Upper lobe of left lung (tissue), 6 donors: ENCODE results near the gene MYBPC3. TPM values are rescaled to one million over a fixed set of nuclear protein-coding genes. Genes with fewer than 3 reads are reported as not detected.
"Not testable (repeated sequence)": the region's sequence is repeated elsewhere in the genome, so short reads cannot be mapped to it uniquely, and the experiment has no call there.

Source experiments
- ATAC-seq, 2 donors: fragments of 200-7000 bp; cut with Tn5 transposase; one replicate each; pipeline ENCODE4 v1.9.1; 2022; ENCODE audit warnings: mild to moderate bottlenecking in 2 of 2, moderate library complexity in 2 of 2; ENCODE audit not compliant: low FRiP score in 2 of 2
- DNase-seq, 2 donors: peaks; one replicate each; pipeline ENCODE4 v3.0.0-alpha.2; 2019 to 2020
- H3K27ac ChIP-seq, 4 donors: fragments of 200-600 bp; sonication (generic); one replicate each; pipeline ENCODE4 v1.5.1; 2016 to 2019
- H3K27me3 ChIP-seq, 4 donors: fragments of 200-600 bp; sonication (generic); one replicate each; pipeline ENCODE4 v1.5.1; 2017 to 2019
- H3K36me3 ChIP-seq, 4 donors: fragments of 200-600 bp; sonication (generic); one replicate each; pipeline ENCODE4 v1.5.1; 2016 to 2019
- H3K4me1 ChIP-seq, 4 donors: fragments of 200-600 bp; sonication (generic); one replicate each; pipeline ENCODE4 v1.5.1; 2018 to 2019
- H3K4me3 ChIP-seq, 4 donors: fragments of 200-600 bp; sonication (generic); one replicate each; pipeline ENCODE4 v1.5.1; 2017 to 2019; ENCODE audit warnings: mild to moderate bottlenecking in 2 of 4, moderate library complexity in 1 of 4
- H3K9me3 ChIP-seq, 4 donors: fragments of 200-600 bp; sonication (generic); one replicate each; pipeline ENCODE4 v1.5.1; 2018 to 2019
- CTCF ChIP-seq, 6 experiments: fragments of 450-650 bp in 4 of 6; fragments of 200-600 bp in 2 of 6; sonication (generic) in 2 of 6; IDR thresholded peaks; one replicate each; pipeline ENCODE4 v1.5.1; 2016 to 2019; ENCODE audit warnings: antibody characterized with exemption in 6 of 6
- EP300 ChIP-seq, 4 donors: sonication (generic); formaldehyde crosslinking; IDR thresholded peaks; one replicate each; pipeline ENCODE4 v1.5.1; 2017; ENCODE audit warnings: antibody characterized with exemption in 4 of 4, control low read depth in 2 of 4
- POLR2A ChIP-seq, 4 donors: fragments of 450-650 bp; IDR thresholded peaks; one replicate each; pipeline ENCODE4 v1.5.1; 2016 to 2017; ENCODE audit warnings: antibody characterized with exemption in 4 of 4, mild to moderate bottlenecking in 2 of 4
- POLR2AphosphoS5 ChIP-seq, 2 donors: sonication (generic); formaldehyde crosslinking; IDR thresholded peaks; one replicate each; pipeline ENCODE4 v1.5.1; 2017; ENCODE audit warnings: antibody characterized with exemption in 2 of 2
- WGBS, 2 donors: methylation state at CpG; one replicate each; pipeline ENCODE4 v1.1.5; 2017 to 2018; 5-methylcytosine and 5-hydroxymethylcytosine counted together
- total RNA-seq, 6 donors: library from RNA; depleted of rRNA in 4 of 6; stranded (reverse); fragments of >200 nt in 4 of 6; gene quantifications; one replicate each; pipeline versions ENCODE4 v1.1.0 to v1.2.1, GENCODE V29; 2016 to 2021
- donor health status: DM: no; HTN: no; CAD: no; lungs with moderate emphysema.
- donor health status: DM: no; HTN: yes; CAD: no; lungs with severe emphysema.

MYBPC3 gene
- total RNA-seq, 6 donors from 2014 or later = 0.61 to 1.8 (median 1.0) TPM; not detected in 1

- ATAC-seq (no peak), DNase-seq (no peak)
- no peak overlapping the region for H3K27ac ChIP-seq
- H3K4me3 ChIP-seq = no peak overlapping the region
- WGBS, 2 donors = 85 to 86% methylated on average over 5 of the region's 5 CpGs
- peaks cover 16 to 87% (median 66%) of the 10 kb centered on the region in 4 donors for H3K36me3 ChIP-seq
- H3K4me1 ChIP-seq = no peaks in the 10 kb centered on the region
- TF ChIP-seq EP300 (IDR thresholded peaks at IDR 0.05) (no peak), CTCF (IDR thresholded peaks at IDR 0.05) (no peak), POLR2A (IDR thresholded peaks at IDR 0.05) (no peak), POLR2AphosphoS5 (IDR thresholded peaks at IDR 0.05) (no peak)
- no peaks in the 10 kb centered on the region for H3K27me3 ChIP-seq
- H3K9me3 ChIP-seq = no peaks in the 10 kb centered on the region
These were observed 35.3 kb downstream of the MYBPC3 start for GRCh38 chr11:47317064-47317828.

DNA sequence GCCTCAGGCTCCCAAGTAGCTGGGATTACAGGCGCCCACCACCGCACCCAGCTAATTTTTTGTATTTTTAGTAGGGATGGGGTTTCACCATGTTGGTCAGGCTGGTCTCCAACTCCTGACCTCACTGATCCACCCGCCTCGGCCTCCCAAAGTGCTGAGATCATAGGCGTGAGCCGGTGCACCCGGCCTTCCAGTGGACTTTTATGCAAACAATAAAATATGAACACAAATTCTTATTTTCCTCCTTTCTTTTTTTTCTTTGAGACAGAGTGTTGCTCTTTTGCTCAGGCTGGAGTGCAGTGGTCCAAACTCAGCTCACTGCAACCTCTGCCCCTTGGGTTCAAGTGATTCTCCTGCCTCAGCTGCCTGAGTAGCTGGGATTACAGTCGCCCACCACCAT lies 36.0 kb downstream of the MYBPC3 start:
- not testable (repeated sequence) for DNase-seq, ATAC-seq, H3K4me3 ChIP-seq, H3K9me3 ChIP-seq, H3K27me3 ChIP-seq, H3K4me1 ChIP-seq, H3K27ac ChIP-seq
- peaks cover 21 to 87% (median 67%) of the 10 kb centered on the region in 4 donors for H3K36me3 ChIP-seq
- WGBS, 2 donors = 91 to 95% methylated on average over 7 to 8 of the region's 8 CpGs

- Histone ChIP-seq H3K9me3 (no peaks in the 10 kb centered on the region), H3K27me3 (no peaks in the 10 kb centered on the region), H3K4me3 (no peak overlapping the region), H3K27ac (no peak overlapping the region), H3K36me3 (peaks cover 26 to 96% (median 79%) of the 10 kb centered on the region in 4 donors), H3K4me1 (no peaks in the 10 kb centered on the region)
- 81 to 94% methylated on average over 5 of the region's 5 CpGs for WGBS, 2 donors
- no peak for ATAC-seq
- TF ChIP-seq EP300 (IDR thresholded peaks at IDR 0.05) (no peak), POLR2AphosphoS5 (IDR thresholded peaks at IDR 0.05) (no peak), CTCF (IDR thresholded peaks at IDR 0.05) (no peak), POLR2A (IDR thresholded peaks at IDR 0.05) (no peak)
- DNase-seq = no peak
These were observed 37.5 kb downstream of the MYBPC3 start for GRCh38 chr11:47314992-47315391.

DNA sequence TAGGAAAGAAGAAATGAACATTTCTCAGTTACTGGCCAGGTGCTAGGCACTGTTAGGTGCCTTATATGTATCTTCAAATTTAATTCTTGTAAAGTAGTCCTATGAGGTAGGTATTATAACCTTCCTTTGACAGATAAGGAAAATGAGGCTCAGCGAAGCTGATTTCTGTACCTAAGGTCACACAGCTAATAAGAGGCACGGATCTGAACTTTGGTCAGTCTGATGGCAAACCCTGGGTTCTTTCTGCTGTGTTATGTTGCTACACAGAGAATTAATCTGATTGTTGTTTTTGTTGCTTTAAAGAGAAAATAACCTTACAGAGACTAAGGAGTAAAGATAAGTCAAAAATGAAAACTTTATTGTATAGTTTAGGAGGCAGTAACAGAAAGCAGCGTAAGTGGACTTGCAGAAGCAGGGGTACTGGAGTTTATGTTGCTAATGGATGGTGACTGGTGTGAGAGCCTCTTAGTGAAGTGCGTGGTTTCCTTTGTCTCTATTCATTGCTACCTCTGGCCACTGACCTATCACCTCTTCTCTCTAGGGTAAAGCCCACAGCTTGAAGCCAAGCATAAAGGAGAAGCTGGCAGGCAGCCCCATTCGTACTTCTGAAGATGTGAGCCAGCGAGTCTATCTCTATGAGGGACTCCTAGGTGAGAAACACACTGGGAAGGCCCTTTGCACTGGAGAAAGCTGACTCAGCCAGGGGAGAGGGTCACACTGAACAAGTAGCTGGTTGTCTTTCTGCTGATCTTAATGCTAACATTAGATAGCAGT lies 44.3 kb downstream of the MYBPC3 start:
- H3K9me3 ChIP-seq = peaks cover 0 to 3% (median 0%) of the 10 kb centered on the region in 4 donors
- no peak for TF ChIP-seq EP300 (IDR thresholded peaks at IDR 0.05)
- TF ChIP-seq CTCF (IDR thresholded peaks at IDR 0.05) = no peak
- no peak for TF ChIP-seq POLR2A (IDR thresholded peaks at IDR 0.05)
- TF ChIP-seq POLR2AphosphoS5 (IDR thresholded peaks at IDR 0.05) = no peak
- peaks cover 42 to 100% (median 83%) of the 10 kb centered on the region in 4 donors for H3K36me3 ChIP-seq
- no peak overlapping the region for H3K4me3 ChIP-seq
- H3K27ac ChIP-seq = no peak overlapping the region
- H3K27me3 ChIP-seq = no peaks in the 10 kb centered on the region
- ATAC-seq (no peak), DNase-seq (no peak)
- H3K4me1 ChIP-seq = no peaks in the 10 kb centered on the region
- WGBS, 2 donors = 94 to 97% methylated on average over 6 of the region's 6 CpGs

- WGBS, 2 donors = 56 to 95% methylated on average over 1 of the region's 1 CpG
- no peak for TF ChIP-seq POLR2AphosphoS5 (IDR thresholded peaks at IDR 0.05)
- TF ChIP-seq CTCF (IDR thresholded peaks at IDR 0.05) = no peak
- no peak for TF ChIP-seq EP300 (IDR thresholded peaks at IDR 0.05)
- TF ChIP-seq POLR2A (IDR thresholded peaks at IDR 0.05) = no peak
- Histone ChIP-seq H3K9me3 (peaks cover 0 to 12% (median 0%) of the 10 kb centered on the region in 4 donors), H3K27ac (no peak overlapping the region), H3K36me3 (peaks cover 36 to 100% (median 83%) of the 10 kb centered on the region in 4 donors), H3K4me3 (no peak overlapping the region), H3K4me1 (no peaks in the 10 kb centered on the region), H3K27me3 (no peaks in the 10 kb centered on the region)
- DNase-seq (no peak), ATAC-seq (no peak)
These were observed 46.0 kb downstream of the MYBPC3 start for GRCh38 chr11:47306484-47306844.
